HG02981 (cell line): ENCODE measurements around the gene APCDD1.

Source experiments
- ATAC-seq: cut with Tn5 transposase; IDR thresholded peaks from one replicate; pipeline ENCODE4 v1.9.1; 2021; ENCODE audit warnings: mild to moderate bottlenecking, moderate library complexity; ENCODE audit not compliant: unreplicated experiment

Gene APCDD1

DNA sequence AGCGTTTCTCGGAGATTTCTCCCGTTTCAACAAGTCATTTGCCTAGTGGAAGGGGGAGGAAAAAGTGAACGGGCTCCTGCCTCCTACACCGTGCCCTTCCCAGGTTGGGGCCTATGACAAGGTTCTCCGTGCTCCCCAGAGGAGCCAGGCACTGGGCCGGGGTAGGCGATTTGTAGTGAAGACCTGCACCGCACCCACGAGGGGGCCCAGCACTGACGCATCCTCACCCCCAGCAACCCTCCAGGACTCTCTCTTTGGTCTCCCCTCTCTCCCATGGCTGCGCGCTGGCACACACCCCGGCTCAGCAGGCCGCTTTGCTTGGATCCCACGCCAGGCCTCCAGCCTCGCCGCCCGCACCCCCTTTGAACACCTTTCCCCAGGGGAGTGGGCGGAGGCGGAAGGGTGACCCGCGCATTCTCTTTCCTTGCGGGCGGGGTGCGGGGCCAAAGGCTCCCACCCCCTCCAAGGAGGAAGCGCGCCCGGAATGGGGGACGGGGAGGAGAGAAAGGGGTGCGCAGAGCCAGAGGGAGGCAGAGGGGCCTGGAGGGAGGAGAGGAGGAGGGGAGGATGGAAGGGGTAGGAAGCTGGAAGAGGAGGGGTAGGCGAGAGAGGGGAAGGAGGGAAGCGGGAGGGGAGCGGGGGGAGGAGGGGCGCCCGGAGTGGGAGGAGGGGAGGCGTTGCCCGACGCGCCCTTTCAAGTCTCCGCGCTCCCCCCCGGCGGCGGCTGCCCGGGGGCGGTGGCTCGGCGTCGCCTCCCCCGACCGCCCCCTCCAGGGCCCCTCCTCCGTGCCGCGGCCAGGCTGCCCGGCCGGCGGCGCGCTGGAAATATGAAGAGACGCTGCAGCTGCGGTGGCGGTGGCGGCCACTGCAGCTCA lies at the start of gene APCDD1:
Gene APCDD1 (plus strand): TSS at position 830 of the 875 bp plus-strand sequence. CDS start 347 bp downstream, outside the sequence.
- ATAC-seq = no peak

DNA sequence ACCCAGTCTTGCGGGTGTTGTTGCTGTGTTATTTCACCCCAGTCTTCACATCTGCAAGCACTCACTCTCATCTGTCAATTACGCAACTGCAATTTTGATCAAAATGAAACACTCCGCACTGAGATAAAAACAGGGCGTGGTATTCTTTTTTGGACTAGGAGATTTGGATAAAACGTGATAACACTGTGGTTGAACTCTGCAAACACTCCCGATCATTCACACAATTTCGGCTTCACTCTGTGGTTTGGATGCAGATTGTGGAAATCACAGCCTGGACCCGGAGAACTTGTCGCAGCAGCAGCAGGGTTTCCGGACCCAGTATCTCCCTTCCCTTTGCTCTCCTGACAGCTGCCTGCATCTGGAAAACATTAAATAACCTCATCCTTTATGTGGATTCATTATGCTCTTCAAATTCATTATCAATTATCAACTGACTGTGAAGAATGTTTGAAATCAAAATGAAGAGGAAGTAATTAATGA lies 49.4 kb upstream of the APCDD1 start:
- ATAC-seq = no peak

GRCh38 chr18:10405816-10406663 lies 48.4 kb upstream of the APCDD1 start:
- no peak for ATAC-seq

- no peak for ATAC-seq
Observed at GRCh38 chr18:10408131-10408530, 46.3 kb upstream of the APCDD1 start.

DNA sequence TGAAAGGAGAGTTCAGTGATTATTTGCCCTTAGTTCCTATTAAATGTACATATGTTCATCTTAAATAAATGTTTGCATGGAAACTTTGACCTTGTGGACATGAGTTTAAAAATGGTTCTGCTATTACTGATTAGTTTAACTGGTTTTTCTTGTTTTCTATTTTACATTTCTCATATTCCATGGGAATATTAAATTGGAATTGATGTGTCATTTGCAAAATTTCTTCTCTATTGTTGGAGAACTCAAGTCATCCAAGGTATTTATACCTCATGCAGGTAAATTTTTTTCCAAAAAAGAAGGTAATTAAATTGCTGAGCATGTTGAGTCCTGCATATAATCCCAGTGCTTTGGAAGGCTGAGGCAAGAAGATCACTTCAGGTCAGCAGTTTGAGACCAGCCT lies 45.4 kb upstream of the APCDD1 start:
- no peak for ATAC-seq

DNA sequence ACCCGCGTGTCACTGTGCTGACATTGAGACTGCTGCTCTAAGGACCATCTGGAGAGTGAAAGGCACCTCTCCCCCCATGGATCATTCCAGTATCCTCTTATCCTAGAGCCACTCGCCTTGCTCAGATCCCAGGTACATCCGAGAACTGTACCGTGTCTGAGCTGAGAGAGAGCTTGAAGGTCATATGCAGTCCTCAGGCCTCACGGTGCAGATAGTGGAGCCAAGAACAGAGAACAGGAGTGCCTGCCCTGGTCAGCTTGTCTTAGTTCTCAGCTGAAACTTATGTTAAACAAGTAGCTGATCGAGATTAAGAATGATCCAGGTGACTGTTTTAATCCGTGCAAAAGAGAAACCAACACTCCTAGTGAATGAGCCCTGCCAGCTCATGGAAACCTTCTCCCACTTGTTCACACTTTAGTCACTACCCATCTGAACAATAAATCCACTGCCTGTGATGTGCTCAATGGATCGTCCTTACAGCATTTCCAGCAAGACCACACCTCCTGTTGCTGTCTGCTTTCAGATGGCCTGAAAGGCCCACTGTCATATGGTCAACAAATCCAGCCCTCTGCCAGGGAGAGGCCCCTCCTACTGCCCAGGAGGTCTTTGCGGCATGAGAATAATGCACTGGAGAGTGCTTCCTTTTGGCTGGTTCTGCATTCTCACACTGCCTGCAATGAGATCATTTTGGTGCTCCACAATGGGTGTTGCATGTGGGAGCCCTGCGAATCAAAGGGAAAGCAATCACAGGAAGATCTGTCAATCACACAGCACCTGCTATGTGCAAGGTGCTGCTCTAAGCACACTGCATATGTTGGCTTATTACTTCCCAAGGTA lies 43.7 kb upstream of the APCDD1 start:
- ATAC-seq = no peak

DNA sequence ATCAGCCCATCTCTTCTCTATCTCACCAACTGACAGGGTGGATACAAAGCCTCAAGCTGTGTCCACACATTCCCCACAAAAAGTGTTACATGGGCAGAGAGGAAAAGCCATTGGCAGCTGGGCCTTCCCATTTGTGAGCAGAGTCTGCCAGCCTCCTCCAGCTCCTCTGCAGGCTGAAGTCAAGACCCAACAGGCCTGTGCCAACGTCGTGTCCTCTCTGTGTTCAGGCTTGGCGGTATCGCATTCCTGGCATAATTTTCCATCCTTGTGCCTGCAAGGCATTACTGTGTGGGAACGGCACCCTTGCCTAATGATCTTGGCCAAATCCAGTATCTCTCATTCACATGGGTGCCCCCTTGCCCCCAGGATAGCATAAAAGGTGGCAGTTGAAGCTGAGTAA lies 41.5 kb upstream of the APCDD1 start:
- no peak for ATAC-seq

GRCh38 chr18:10413722-10414121 lies 40.7 kb upstream of the APCDD1 start:
- ATAC-seq = no peak

DNA sequence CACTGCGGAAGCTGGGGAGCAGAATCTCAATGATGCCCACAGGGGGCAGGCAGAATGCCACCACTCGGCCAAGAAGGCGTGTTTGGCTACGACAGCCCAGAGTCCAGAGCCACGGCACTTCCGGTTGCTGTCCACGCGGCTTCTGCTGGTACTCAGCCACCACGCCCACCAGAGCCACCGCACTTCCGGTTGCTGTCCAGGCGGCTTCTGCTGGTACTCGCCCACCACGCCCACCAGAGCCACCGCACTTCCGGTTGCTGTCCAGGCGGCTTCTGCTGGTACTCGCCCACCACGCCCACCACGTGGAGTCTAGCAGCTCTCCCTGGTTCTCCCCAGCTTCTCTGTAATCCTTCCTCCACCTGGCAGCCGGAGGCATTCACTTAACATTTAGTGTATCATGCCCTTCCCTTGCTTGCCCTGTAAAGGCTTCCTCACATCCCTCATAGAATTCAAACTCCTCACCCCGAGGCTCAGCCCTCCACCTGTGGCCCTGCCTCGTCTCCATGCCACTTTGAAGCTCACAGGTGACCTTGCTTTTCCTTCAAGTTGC lies 40.1 kb upstream of the APCDD1 start:
- no peak for ATAC-seq

GRCh38 chr18:10416065-10416464 lies 38.4 kb upstream of the APCDD1 start:
- no peak for ATAC-seq

- no peak for ATAC-seq
Observed at GRCh38 chr18:10417191-10417590, 37.2 kb upstream of the APCDD1 start.

GRCh38 chr18:10417664-10418063 lies 36.8 kb upstream of the APCDD1 start:
- ATAC-seq = no peak

- no peak for ATAC-seq
Observed at GRCh38 chr18:10418836-10419235, 35.6 kb upstream of the APCDD1 start.

DNA sequence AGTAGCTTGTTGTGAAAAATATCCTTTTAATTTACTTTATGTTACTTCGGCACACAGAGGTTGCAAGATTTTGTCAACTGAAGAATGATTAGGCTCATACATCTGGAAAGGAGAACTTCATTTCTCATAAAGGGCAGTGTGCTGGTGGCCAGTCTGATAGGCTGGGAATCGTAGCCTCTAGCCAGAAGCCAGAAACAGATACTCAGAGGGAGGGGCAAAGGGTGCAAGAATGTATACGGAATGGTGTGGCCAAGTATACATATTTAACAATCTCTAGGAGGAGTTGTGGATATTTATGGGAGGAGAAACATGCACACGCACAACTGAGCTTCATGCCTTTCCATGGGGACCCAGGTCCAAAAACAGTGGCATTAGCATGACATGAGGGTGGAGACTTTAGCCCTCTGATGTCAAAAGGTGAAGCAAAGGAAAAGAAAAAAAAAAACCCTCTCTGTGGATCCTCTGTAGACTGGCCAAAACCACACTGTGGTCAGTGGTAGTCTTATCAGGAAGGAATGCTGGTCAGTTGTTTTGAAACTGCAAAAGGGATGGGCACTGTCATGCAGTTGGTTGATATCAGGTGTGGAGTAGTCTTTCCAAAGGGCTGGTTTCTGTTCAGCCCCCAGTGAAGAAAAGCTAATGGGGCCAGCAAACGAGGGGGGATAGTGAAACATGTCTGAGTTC lies 34.9 kb upstream of the APCDD1 start:
- no peak for ATAC-seq

DNA sequence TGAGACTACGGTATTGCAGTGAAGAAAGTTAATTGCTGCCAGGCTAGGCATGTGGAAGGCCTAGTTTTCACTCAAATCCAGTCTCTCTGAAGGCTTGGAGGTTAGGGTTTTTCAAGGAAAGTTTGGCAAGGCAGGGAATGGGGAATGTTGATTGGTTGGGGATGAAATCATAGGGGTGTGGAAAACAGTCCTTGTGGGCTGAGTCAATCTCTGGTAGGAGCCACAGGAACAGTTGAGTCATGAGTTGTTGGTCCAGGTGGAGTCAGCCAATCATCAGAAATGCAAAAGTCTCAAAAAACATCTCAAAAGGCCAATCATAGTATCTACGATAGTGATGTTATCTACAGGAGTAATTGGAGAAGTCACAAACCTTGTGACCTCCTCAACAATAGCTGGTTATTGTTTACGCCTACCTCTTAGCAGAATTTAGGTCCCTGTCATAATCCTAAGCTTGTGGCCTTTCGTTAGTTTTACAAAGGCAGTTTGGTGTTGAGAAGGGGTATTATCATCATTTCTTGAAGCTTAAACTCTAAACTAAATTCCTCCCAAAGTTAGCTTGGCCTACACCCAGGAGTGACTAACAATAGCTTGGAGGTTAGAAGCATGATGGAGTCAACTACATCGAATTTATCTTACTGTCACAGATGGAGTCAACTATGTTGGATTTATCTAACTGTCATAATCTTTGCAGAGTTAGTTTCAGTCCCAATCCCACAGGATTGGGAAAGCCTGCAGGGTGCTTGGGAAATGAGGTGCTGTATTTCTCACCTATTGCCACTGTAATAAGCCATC lies 33.7 kb upstream of the APCDD1 start:
- no peak for ATAC-seq

- no peak for ATAC-seq
Observed at GRCh38 chr18:10421859-10422258, 32.6 kb upstream of the APCDD1 start.

DNA sequence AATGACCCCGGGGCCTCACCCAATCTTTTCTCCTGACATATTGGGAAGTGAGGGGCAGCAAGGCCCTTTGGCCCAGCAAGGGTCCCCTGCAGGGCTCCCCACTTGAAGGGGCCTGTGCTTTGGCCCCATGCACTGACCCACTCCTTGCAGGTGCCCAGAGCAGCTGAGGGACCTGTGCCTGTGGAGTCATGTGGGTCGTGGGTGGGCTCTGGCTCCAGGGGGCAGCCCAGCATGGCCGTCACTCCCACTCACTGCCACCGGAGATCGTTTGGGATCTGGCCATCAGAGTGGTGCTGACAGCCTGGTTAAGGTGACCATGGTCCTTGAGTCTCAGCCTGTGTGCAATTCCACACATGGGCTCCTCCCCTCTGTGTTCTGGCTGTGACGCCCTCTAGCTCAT lies 31.7 kb upstream of the APCDD1 start:
- ATAC-seq = no peak

- ATAC-seq = no peak
Observed at GRCh38 chr18:10424585-10425307, 29.7 kb upstream of the APCDD1 start.

GRCh38 chr18:10430677-10431076 lies 23.8 kb upstream of the APCDD1 start:
- ATAC-seq = no peak
